Liver (tissue), 9 donors: ENCODE results near the gene FRMD5. TPM values are rescaled to one million over a fixed set of nuclear protein-coding genes. Genes with fewer than 3 reads are reported as not detected.

Experiments used
- DNase-seq: peaks from one replicate; pipeline ENCODE4 v3.0.0-alpha.2; 2017; ENCODE audit warnings: low spot score
- H3K27ac ChIP-seq, 2 donors: one replicate each; pipeline ENCODE4 v1.7.0; 2013; ENCODE audit warnings: inconsistent platforms in 2 of 2, low read length in 2 of 2, control low read depth in 1 of 2, low read depth in 1 of 2, mild to moderate bottlenecking in 1 of 2
- H3K27me3 ChIP-seq, 4 donors: one replicate each; pipeline versions ENCODE4 v1.6.1 to v1.7.0; 2013; ENCODE audit warnings: low read length in 3 of 4, inconsistent platforms in 1 of 4, mild to moderate bottlenecking in 1 of 4, moderate library complexity in 1 of 4; ENCODE audit not compliant: control insufficient read depth in 4 of 4, insufficient read depth in 4 of 4
- H3K36me3 ChIP-seq, 4 donors: one replicate each; pipeline versions ENCODE4 v1.6.1 to v1.7.0; 2013; ENCODE audit warnings: low read length in 3 of 4, mild to moderate bottlenecking in 3 of 4, low read depth in 1 of 4, moderate library complexity in 1 of 4; ENCODE audit not compliant: control insufficient read depth in 4 of 4, insufficient read depth in 3 of 4
- H3K4me1 ChIP-seq, 4 donors: one replicate each; pipeline versions ENCODE4 v1.6.1 to v1.7.0; 2013; ENCODE audit warnings: low read length in 3 of 4, mild to moderate bottlenecking in 3 of 4, moderate library complexity in 1 of 4; ENCODE audit not compliant: control insufficient read depth in 4 of 4, insufficient read depth in 4 of 4
- H3K4me3 ChIP-seq, 3 donors: one replicate each; pipeline versions ENCODE4 v1.6.1 to v1.7.0; 2013; ENCODE audit warnings: low read length in 3 of 3, control low read depth in 1 of 3, low read depth in 1 of 3, mild to moderate bottlenecking in 1 of 3
- H3K9ac ChIP-seq, 2 donors: one replicate each; pipeline ENCODE4 v1.7.0; 2013; ENCODE audit warnings: low read length in 2 of 2, mild to moderate bottlenecking in 2 of 2, moderate library complexity in 2 of 2, control low read depth in 1 of 2, low read depth in 1 of 2
- H3K9me3 ChIP-seq, 4 donors: one replicate each; pipeline versions ENCODE4 v1.6.1 to v1.7.0; 2013; ENCODE audit warnings: low read length in 3 of 4; ENCODE audit not compliant: control insufficient read depth in 4 of 4
- EGR1 ChIP-seq, 2 donors: IDR thresholded peaks; 2 replicates each; pipeline ENCODE4 v1.6.1; 2016 to 2018; ENCODE audit warnings: antibody characterized with exemption in 2 of 2, low read depth in 2 of 2
- FOXA1 ChIP-seq: IDR thresholded peaks from 2 replicates; pipeline ENCODE4 v1.6.1; 2016; ENCODE audit warnings: antibody characterized with exemption
- FOXA2 ChIP-seq: IDR thresholded peaks from 2 replicates; pipeline ENCODE4 v1.6.1; 2016; ENCODE audit warnings: antibody characterized with exemption
- GABPA ChIP-seq, 2 donors: IDR thresholded peaks in 1 of 2; conservative IDR thresholded peaks in 1 of 2; 2 replicates each; pipeline ENCODE4 v1.6.1; 2016; ENCODE audit warnings: antibody characterized with exemption in 2 of 2, mild to moderate bottlenecking in 1 of 2, moderate library complexity in 1 of 2
- HNF4G ChIP-seq: IDR thresholded peaks from 2 replicates; pipeline ENCODE4 v1.6.1; 2016; ENCODE audit warnings: antibody characterized with exemption
- JUND ChIP-seq, 2 donors: IDR thresholded peaks; 2 replicates each; pipeline ENCODE4 v1.6.1; 2016; ENCODE audit warnings: antibody characterized with exemption in 2 of 2
- NR2F2 ChIP-seq: IDR thresholded peaks from 2 replicates; pipeline ENCODE4 v1.6.1; 2016; ENCODE audit warnings: antibody characterized with exemption
- RAD21 ChIP-seq, 2 donors: IDR thresholded peaks; 2 replicates each; pipeline ENCODE4 v1.6.1; 2016; ENCODE audit warnings: antibody characterized with exemption in 2 of 2, mild to moderate bottlenecking in 2 of 2
- RXRA ChIP-seq, 2 donors: IDR thresholded peaks; 2 replicates each; pipeline ENCODE4 v1.6.1; 2017 to 2018; ENCODE audit warnings: antibody characterized with exemption in 2 of 2, mild to moderate bottlenecking in 1 of 2
- SP1 ChIP-seq: IDR thresholded peaks from 2 replicates; pipeline ENCODE4 v1.6.1; 2018; ENCODE audit warnings: antibody characterized with exemption, mild to moderate bottlenecking
- YY1 ChIP-seq: IDR thresholded peaks from 2 replicates; pipeline ENCODE4 v1.6.1; 2016; ENCODE audit warnings: antibody characterized with exemption, mild to moderate bottlenecking
- WGBS: extraction: QIAGEN DNeasy Blood & Tissue Kit; methylation state at CpG from one replicate; pipeline ENCODE4 v1.1.7; 2013; 5-methylcytosine and 5-hydroxymethylcytosine counted together
- polyA plus RNA-seq, 2 donors: library from polyadenylated mRNA; stranded (reverse) in 1 of 2; unstranded in 1 of 2; fragments of 200-250 nt in 1 of 2; fragments of >200 nt in 1 of 2; fragmentation: Nextera tagmentation in 1 of 2; extraction: Ambion mirVana in 1 of 2; gene quantifications; one replicate each; pipeline versions ENCODE4 v1.2.1 to v1.2.3, GENCODE V29; 2013 to 2015
- total RNA-seq, 2 donors: library from RNA; depleted of rRNA; stranded (reverse); fragments of >200 nt; gene quantifications; one replicate each; pipeline ENCODE4 v1.2.3, GENCODE V29; 2014
- TF ChIP-seq, protein P1 (sequence below): IDR thresholded peaks from 2 replicates; pipeline ENCODE4 v1.6.1; 2016; ENCODE audit warnings: antibody characterized with exemption, mild to moderate bottlenecking
- TF ChIP-seq, protein P2 (sequence below): IDR thresholded peaks from 2 replicates; pipeline ENCODE4 v1.6.1; 2016; ENCODE audit warnings: antibody characterized with exemption
- TF ChIP-seq, protein P3 (sequence below): IDR thresholded peaks from 2 replicates; pipeline ENCODE4 v1.6.1; 2016; ENCODE audit warnings: antibody characterized with exemption
- TF ChIP-seq, protein P4 (sequence below): fragments of 150-350 bp; IDR thresholded peaks from 2 replicates; pipeline ENCODE4 v1.5.1; 2017; ENCODE audit warnings: improper control_type of control experiment, low read depth, low read length; ENCODE audit not compliant: missing input control
- donor health status: healthy.
- donor health status: healthy.
- donor health status: healthy.
- donor health status: healthy.
- donor health status: healthy.

The FRMD5 gene
- total and polyA plus RNA-seq, 4 donors: 0.01 to 0.25 TPM; not detected in 2

DNA sequence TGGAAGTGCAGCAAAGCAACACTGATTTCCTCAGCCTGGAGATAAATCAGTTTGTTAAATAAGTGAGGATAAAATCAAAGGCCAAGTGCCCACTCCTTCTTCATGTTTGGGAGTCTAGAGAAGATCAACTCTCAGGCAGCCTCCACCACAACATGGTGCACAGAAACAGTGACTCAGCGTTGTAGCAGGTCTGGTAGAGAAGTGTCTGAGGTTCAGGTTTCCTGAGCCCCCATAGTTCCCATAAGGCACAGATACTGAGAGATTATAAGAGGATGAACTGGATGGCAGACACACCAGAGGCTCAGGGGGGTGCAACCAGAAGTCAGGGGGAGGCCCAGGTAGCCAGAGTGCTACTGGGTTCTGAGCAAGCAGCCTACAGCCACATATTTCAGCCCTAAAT is 166.7 kb downstream of the FRMD5 start:
- Histone ChIP-seq H3K4me1 (no peaks in the 10 kb centered on the region), H3K4me3 (no peak overlapping the region), H3K9me3 (peaks cover 0 to 7% (median 0%) of the 10 kb centered on the region in 4 donors), H3K9ac (no peak overlapping the region), H3K27ac (no peak overlapping the region), H3K27me3 (peaks cover 0 to 2% (median 0%) of the 10 kb centered on the region in 4 donors), H3K36me3 (no peaks in the 10 kb centered on the region)
- 83% methylated on average over 1 of the region's 1 CpG for WGBS
- TF ChIP-seq GABPA (IDR thresholded peaks at IDR 0.05 in 1 of 2, conservative IDR thresholded peaks at IDR 0.05 in 1 of 2) (no peak), SP1 (no peak), HNF4G (no peak), JUND (IDR thresholded peaks at IDR 0.05) (no peak), FOXA2 (no peak)
- TF ChIP-seq, protein P1, sequence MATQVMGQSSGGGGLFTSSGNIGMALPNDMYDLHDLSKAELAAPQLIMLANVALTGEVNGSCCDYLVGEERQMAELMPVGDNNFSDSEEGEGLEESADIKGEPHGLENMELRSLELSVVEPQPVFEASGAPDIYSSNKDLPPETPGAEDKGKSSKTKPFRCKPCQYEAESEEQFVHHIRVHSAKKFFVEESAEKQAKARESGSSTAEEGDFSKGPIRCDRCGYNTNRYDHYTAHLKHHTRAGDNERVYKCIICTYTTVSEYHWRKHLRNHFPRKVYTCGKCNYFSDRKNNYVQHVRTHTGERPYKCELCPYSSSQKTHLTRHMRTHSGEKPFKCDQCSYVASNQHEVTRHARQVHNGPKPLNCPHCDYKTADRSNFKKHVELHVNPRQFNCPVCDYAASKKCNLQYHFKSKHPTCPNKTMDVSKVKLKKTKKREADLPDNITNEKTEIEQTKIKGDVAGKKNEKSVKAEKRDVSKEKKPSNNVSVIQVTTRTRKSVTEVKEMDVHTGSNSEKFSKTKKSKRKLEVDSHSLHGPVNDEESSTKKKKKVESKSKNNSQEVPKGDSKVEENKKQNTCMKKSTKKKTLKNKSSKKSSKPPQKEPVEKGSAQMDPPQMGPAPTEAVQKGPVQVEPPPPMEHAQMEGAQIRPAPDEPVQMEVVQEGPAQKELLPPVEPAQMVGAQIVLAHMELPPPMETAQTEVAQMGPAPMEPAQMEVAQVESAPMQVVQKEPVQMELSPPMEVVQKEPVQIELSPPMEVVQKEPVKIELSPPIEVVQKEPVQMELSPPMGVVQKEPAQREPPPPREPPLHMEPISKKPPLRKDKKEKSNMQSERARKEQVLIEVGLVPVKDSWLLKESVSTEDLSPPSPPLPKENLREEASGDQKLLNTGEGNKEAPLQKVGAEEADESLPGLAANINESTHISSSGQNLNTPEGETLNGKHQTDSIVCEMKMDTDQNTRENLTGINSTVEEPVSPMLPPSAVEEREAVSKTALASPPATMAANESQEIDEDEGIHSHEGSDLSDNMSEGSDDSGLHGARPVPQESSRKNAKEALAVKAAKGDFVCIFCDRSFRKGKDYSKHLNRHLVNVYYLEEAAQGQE: no peak
- TF ChIP-seq, protein P2, sequence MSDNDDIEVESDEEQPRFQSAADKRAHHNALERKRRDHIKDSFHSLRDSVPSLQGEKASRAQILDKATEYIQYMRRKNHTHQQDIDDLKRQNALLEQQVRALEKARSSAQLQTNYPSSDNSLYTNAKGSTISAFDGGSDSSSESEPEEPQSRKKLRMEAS: no peak
- DNase-seq: no peak

DNA sequence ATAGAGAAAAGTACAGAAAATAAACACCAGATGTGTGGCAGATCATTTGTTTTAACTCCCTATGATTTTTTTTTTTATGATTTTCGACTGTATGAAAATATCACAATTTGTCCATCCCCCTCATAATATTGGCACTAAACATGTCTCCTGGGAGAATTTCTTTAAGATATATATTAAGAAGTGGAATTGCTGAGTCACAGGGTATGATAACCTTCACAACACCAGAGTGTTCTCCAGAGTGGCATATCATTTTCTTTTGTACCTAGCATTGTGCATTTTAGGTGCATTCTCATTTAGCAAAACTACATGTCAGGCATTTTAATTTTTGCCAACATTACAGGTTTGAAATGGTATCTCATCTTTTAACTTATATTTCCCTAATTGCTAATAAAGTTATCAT is 170.9 kb downstream of the FRMD5 start:
- H3K4me1 ChIP-seq: no peaks in the 10 kb centered on the region
- TF ChIP-seq NR2F2: no peak
- TF ChIP-seq, protein P1: no peak
- no peak for TF ChIP-seq YY1
- TF ChIP-seq RXRA (IDR thresholded peaks at IDR 0.05): no peak
- TF ChIP-seq EGR1 (IDR thresholded peaks at IDR 0.05; ENCODE audit: low read depth in 2 of 2): no peak
- TF ChIP-seq RAD21 (IDR thresholded peaks at IDR 0.05): no peak
- TF ChIP-seq GABPA (IDR thresholded peaks at IDR 0.05 in 1 of 2, conservative IDR thresholded peaks at IDR 0.05 in 1 of 2): no peak
- no peak for TF ChIP-seq JUND (IDR thresholded peaks at IDR 0.05)
- TF ChIP-seq, protein P2: no peak
- no peak for TF ChIP-seq FOXA2
- TF ChIP-seq, protein P3, sequence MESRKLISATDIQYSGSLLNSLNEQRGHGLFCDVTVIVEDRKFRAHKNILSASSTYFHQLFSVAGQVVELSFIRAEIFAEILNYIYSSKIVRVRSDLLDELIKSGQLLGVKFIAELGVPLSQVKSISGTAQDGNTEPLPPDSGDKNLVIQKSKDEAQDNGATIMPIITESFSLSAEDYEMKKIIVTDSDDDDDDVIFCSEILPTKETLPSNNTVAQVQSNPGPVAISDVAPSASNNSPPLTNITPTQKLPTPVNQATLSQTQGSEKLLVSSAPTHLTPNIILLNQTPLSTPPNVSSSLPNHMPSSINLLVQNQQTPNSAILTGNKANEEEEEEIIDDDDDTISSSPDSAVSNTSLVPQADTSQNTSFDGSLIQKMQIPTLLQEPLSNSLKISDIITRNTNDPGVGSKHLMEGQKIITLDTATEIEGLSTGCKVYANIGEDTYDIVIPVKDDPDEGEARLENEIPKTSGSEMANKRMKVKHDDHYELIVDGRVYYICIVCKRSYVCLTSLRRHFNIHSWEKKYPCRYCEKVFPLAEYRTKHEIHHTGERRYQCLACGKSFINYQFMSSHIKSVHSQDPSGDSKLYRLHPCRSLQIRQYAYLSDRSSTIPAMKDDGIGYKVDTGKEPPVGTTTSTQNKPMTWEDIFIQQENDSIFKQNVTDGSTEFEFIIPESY: no peak
- TF ChIP-seq FOXA1: no peak
- TF ChIP-seq, protein P4, sequence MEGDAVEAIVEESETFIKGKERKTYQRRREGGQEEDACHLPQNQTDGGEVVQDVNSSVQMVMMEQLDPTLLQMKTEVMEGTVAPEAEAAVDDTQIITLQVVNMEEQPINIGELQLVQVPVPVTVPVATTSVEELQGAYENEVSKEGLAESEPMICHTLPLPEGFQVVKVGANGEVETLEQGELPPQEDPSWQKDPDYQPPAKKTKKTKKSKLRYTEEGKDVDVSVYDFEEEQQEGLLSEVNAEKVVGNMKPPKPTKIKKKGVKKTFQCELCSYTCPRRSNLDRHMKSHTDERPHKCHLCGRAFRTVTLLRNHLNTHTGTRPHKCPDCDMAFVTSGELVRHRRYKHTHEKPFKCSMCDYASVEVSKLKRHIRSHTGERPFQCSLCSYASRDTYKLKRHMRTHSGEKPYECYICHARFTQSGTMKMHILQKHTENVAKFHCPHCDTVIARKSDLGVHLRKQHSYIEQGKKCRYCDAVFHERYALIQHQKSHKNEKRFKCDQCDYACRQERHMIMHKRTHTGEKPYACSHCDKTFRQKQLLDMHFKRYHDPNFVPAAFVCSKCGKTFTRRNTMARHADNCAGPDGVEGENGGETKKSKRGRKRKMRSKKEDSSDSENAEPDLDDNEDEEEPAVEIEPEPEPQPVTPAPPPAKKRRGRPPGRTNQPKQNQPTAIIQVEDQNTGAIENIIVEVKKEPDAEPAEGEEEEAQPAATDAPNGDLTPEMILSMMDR: no peak
- no peak for TF ChIP-seq SP1
- no peak for DNase-seq
- 54% methylated on average over 1 of the region's 1 CpG for WGBS
- H3K36me3 ChIP-seq: no peaks in the 10 kb centered on the region
- no peak overlapping the region for H3K4me3 ChIP-seq
- no peak overlapping the region for H3K9ac ChIP-seq
- H3K27me3 ChIP-seq: peaks cover 0 to 5% (median under 1%) of the 10 kb centered on the region in 4 donors
- peaks cover 3 to 4% (median 3%) of the 10 kb centered on the region in 4 donors for H3K9me3 ChIP-seq
- no peak overlapping the region for H3K27ac ChIP-seq
